GM12801 (cell line): ENCODE results near the gene MAP3K3.

Source experiments
- TF ChIP-seq, protein P1 (sequence below): IDR thresholded peaks from one replicate; pipeline ENCODE4 v1.5.1; 2011; ENCODE audit warnings: control low read depth; ENCODE audit not compliant: insufficient read length; ENCODE audit errors: extremely low read depth

Gene MAP3K3

DNA sequence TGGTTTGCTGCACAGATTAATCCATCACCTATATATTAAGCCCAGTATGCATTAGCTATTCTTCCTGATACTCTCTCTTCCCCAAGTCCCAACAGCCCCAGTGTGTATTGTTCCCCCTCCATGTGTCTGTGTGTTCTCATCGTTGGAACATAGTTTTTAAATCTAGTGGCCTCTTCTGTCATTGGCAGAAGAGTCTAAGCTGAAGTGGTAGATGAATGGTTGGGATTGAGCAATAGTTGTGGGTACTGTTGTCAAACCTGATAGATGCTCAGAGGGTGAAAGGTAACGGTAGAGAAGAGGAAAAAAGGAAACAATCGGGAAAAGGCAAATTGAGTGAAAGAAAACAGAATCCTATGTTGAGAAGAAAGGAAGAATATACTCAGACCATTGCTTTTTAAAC, 29.9 kb downstream of the MAP3K3 start:
- TF ChIP-seq, protein P1, sequence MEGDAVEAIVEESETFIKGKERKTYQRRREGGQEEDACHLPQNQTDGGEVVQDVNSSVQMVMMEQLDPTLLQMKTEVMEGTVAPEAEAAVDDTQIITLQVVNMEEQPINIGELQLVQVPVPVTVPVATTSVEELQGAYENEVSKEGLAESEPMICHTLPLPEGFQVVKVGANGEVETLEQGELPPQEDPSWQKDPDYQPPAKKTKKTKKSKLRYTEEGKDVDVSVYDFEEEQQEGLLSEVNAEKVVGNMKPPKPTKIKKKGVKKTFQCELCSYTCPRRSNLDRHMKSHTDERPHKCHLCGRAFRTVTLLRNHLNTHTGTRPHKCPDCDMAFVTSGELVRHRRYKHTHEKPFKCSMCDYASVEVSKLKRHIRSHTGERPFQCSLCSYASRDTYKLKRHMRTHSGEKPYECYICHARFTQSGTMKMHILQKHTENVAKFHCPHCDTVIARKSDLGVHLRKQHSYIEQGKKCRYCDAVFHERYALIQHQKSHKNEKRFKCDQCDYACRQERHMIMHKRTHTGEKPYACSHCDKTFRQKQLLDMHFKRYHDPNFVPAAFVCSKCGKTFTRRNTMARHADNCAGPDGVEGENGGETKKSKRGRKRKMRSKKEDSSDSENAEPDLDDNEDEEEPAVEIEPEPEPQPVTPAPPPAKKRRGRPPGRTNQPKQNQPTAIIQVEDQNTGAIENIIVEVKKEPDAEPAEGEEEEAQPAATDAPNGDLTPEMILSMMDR: no peak

- TF ChIP-seq, protein P1: no peak
These were observed 30.8 kb downstream of the MAP3K3 start for GRCh38 chr17:63653050-63653449.

DNA sequence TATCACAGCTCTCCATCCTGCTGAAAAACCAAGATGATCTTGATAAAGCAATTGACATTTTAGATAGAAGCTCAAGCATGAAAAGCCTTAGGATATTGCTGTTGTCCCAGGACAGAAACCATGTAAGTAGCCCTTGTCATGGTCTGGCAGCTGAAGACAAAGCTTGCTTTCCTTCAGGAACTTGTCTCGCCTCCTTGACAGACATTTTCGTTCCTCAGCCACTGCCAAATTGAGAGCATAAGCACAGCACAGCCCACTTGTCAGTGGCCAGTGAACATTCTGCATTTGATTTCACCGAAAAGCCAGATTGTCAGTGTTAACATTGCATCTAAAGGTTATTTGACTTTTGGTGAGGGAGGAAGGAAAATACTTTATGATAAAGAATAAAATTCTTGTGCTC, 35.6 kb downstream of the MAP3K3 start:
- TF ChIP-seq, protein P1: no peak

- TF ChIP-seq, protein P1: no peak
These were observed 36.1 kb downstream of the MAP3K3 start for GRCh38 chr17:63658366-63658765.

- TF ChIP-seq, protein P1: no peak
These were observed 37.6 kb downstream of the MAP3K3 start for GRCh38 chr17:63659850-63660249.

GRCh38 chr17:63665527-63666214, 43.5 kb downstream of the MAP3K3 start:
- TF ChIP-seq, protein P1: no peak

DNA sequence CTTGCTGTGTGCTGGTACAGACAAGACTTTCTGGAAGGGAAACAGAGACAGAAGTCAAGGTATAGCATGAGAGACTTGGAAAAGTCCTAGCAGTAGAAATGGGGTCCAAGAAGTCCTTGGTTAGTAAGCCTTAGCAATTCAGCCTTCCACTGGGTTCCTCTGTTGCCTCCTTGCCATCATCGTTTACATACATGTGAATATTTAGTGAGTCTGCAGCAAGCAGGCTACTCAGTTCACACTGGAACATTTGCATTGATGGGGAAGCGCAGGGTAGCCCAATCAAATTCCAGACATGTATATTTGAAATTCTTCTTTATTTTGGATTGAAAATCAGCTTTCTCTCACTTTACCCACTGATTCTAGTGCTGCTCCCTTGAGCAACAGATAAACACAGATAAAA, 50.6 kb downstream of the MAP3K3 start:
- TF ChIP-seq, protein P1: no peak
